Heart right ventricle (tissue), 16 donors: ENCODE data around the gene LTB4R. TPM values are rescaled to one million over a fixed set of nuclear protein-coding genes. Genes with fewer than 3 reads are reported as not detected.

Source experiments
- ATAC-seq, 8 donors: fragments of 200-7000 bp; cut with Tn5 transposase; one replicate each; pipeline ENCODE4 v1.9.1; 2020; ENCODE audit warnings: mild to moderate bottlenecking in 8 of 8, moderate library complexity in 8 of 8, moderate number of reproducible peaks in 1 of 8
- DNase-seq, 2 donors: peaks; one replicate each; pipeline ENCODE4 v3.0.0-alpha.2; 2020
- H3K27ac ChIP-seq, 10 donors: fragments of 200-600 bp; sonication (generic) in 2 of 10; one replicate each; pipeline versions ENCODE4 v1.5.0 to v1.8.0; 2020 to 2022; ENCODE audit warnings: mild to moderate bottlenecking in 3 of 10
- H3K27me3 ChIP-seq, 7 donors: fragments of 200-600 bp; one replicate each; pipeline ENCODE4 v1.8.0; 2021 to 2022; ENCODE audit warnings: mild to moderate bottlenecking in 2 of 7
- H3K36me3 ChIP-seq, 9 donors: fragments of 200-600 bp; sonication (generic) in 1 of 9; one replicate each; pipeline versions ENCODE4 v1.5.0 to v1.8.0; 2020 to 2022; ENCODE audit warnings: mild to moderate bottlenecking in 2 of 9
- H3K4me1 ChIP-seq, 9 donors: fragments of 200-600 bp; sonication (generic) in 1 of 9; one replicate each; pipeline versions ENCODE4 v1.5.0 to v1.8.0; 2020 to 2022; ENCODE audit warnings: mild to moderate bottlenecking in 4 of 9
- H3K4me3 ChIP-seq, 10 donors: fragments of 200-600 bp; sonication (generic) in 2 of 10; one replicate each; pipeline versions ENCODE4 v1.5.0 to v1.8.0; 2020 to 2022; ENCODE audit warnings: mild to moderate bottlenecking in 7 of 10, moderate library complexity in 2 of 10
- H3K9me3 ChIP-seq, 11 donors: fragments of 200-600 bp in 10 of 11; sonication (generic) in 2 of 11; one replicate each; pipeline versions ENCODE4 v1.5.0 to v1.8.0; 2013 to 2022; ENCODE audit warnings: mild to moderate bottlenecking in 2 of 11, control low read depth in 1 of 11, moderate library complexity in 1 of 11
- CTCF ChIP-seq, 9 donors: fragments of 200-600 bp; sonication (generic) in 2 of 9; IDR thresholded peaks; one replicate each; pipeline versions ENCODE4 v1.5.0 to v1.8.0; 2021 to 2022; ENCODE audit warnings: antibody characterized with exemption in 9 of 9, mild to moderate bottlenecking in 5 of 9, moderate library complexity in 1 of 9
- WGBS, 2 donors: extraction: QIAGEN DNeasy Blood & Tissue Kit; methylation state at CpG; one replicate each; pipeline ENCODE4 v1.1.7; 2013; ENCODE audit warnings: inconsistent platforms in 1 of 2; 5-methylcytosine and 5-hydroxymethylcytosine counted together
- intact Hi-C, 10 donors: fragments of 100-400 bp; cut with DNase I; formaldehyde crosslinking; loops; one replicate each; pipeline versions ENCODE4 v1.11.1 to v1.14.2; 2022
- polyA plus RNA-seq, 2 donors: library from polyadenylated mRNA; stranded (reverse); fragments of 200-250 nt; gene quantifications; one replicate each; pipeline ENCODE4 v1.2.3, GENCODE V29; 2013
- total RNA-seq, 10 donors: library from RNA; stranded (reverse); fragmentation: NEBNext Ultra II Directional in 3 of 10; extraction: Animal tissue kit (Norgen Biotek cat#: 25700) in 3 of 10; gene quantifications; one replicate each; pipeline versions ENCODE4 v1.2.1 to v1.2.4, GENCODE V29; 2021 to 2023
- donor health status: Arrhythmogenic right ventricular cardiomyopathy.
- donor health status: ischemic (EF 13 %, LVEDD 7.1; RV severe dilation, severe dysfunction).
- donor health status: healthy with polysubstance abuse.
- donor health status: DM: no; HTN: yes; CAD: no.
- donor health status: DM: no; HTN: no; CAD: no.
- donor health status: ischemic (EF 25% LVEDD 6.9; RV normal size, moderate dysfunction).
- donor health status: ischemic (EF 25% LVEDD 5.7; RV mildly dilated, moderate dysfunction).
- donor health status: healthy.
- donor health status: DM: yes; HTN: yes; CAD: no.
- donor health status: Ischemic cardiomyopathy.
- donor health status: ischemic (EF 35%, LVEDD 5.7; RV mildly dilated, moderate dysfunction).
- donor health status: nonischemic (EF 11% LVEDD 7.7; RV severe dilation, severe dysfunction).
- donor health status: DM: yes; HTN: yes; CAD: no.
- donor health status: PGD.
- donor health status: ischemic (EF 29% LVEDD 5.4; RV normal size, mild dysfunction).
- donor health status: nonischemic (EF 23%, LVEDD 6.1; RV moderate dilation, normal function).

The LTB4R gene
- total and polyA plus RNA-seq, 12 donors, result 0.76 to 3.7 (median 2.0) TPM

- no peak for TF ChIP-seq CTCF (IDR thresholded peaks at IDR 0.05)
- Histone ChIP-seq H3K4me3 (no peak overlapping the region), H3K27ac (no peak overlapping the region), H3K4me1 (peaks cover 0 to 38% (median 22%) of the 10 kb centered on the region in 9 donors), H3K9me3 (no peaks in the 10 kb centered on the region), H3K27me3 (peaks cover 0 to 24% (median 8%) of the 10 kb centered on the region in 7 donors), H3K36me3 (peaks cover 0 to 7% (median 0%) of the 10 kb centered on the region in 9 donors)
- 94 to 99% methylated on average over 4 of the region's 4 CpGs for WGBS, 2 donors
- ATAC-seq (no peak), DNase-seq (no peak)
- intact Hi-C loops, result no loop called here
Observed at GRCh38 chr14:24342889-24343288, 31.6 kb downstream of the LTB4R start.

DNA sequence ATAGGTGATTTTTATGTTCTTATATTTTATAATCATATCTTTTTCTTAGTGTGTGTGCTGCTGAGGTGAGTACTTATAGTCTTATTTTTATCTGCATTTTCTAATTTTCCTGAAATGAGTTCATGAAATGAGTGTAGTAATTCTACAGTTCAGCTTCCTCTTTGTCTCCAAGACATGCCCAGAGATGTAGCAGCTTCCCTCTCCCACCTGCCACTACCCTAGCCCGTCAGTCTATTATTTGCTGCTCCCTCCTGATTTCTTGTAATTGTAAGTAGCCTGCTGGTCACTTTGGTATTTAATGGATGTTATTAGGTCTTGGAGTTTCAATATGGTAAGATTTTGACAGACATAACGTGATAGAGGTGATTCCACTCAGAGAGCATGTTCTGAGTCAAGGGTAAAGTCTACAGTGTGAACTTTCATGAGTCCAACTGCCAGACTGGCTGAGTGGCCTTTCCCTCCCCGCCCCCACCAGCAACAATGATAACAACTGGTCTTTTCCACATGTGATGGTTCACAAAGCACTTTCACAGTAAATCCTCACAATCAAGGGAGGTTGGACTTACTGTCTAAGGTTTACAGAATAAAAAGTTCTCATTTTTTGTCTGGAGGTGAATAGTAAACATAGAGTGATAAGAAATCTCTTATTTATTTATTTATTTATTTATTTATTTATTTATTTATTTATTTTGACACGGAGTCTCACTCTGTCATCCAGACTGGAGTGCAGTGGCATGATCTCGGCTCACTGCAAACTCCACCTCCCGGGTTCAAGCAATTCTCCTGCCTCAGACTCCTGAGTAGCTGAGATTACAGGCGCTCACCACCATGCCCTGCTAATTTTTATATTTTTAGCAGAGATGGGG, 32.7 kb downstream of the LTB4R start:
- Histone ChIP-seq H3K27me3 (peaks cover 0 to 16% (median 4%) of the 10 kb centered on the region in 7 donors), H3K36me3 (no peaks in the 10 kb centered on the region), H3K4me3 (no peak overlapping the region), H3K4me1 (peaks cover 0 to 29% (median 10%) of the 10 kb centered on the region in 9 donors), H3K9me3 (no peaks in the 10 kb centered on the region), H3K27ac (no peak overlapping the region)
- DNase-seq (no peak), ATAC-seq (no peak)
- TF ChIP-seq CTCF (IDR thresholded peaks at IDR 0.05), result no peak
- 78 to 79% methylated on average over 7 of the region's 7 CpGs for WGBS, 2 donors
- intact Hi-C loops, result no loop called here

- Histone ChIP-seq H3K36me3 (no peaks in the 10 kb centered on the region), H3K27ac (peak overlapping the region in 9 of 10 donors; percentile 28 to 74 (median 61)), H3K4me1 (peaks cover 0 to 17% (median 7%) of the 10 kb centered on the region in 9 donors), H3K9me3 (no peaks in the 10 kb centered on the region), H3K4me3 (no peak overlapping the region), H3K27me3 (peaks cover 0 to 13% (median 0%) of the 10 kb centered on the region in 7 donors)
- intact Hi-C loops, result no loop called here
- DNase-seq (no peak), ATAC-seq (peak in 7 of 8 donors; percentile 27 to 80 (median 64))
- 41 to 64% methylated on average over 1 of the region's 1 CpG for WGBS, 2 donors
- TF ChIP-seq CTCF (IDR thresholded peaks at IDR 0.05), result no peak
Observed at GRCh38 chr14:24347134-24347533, 35.8 kb downstream of the LTB4R start.

DNA sequence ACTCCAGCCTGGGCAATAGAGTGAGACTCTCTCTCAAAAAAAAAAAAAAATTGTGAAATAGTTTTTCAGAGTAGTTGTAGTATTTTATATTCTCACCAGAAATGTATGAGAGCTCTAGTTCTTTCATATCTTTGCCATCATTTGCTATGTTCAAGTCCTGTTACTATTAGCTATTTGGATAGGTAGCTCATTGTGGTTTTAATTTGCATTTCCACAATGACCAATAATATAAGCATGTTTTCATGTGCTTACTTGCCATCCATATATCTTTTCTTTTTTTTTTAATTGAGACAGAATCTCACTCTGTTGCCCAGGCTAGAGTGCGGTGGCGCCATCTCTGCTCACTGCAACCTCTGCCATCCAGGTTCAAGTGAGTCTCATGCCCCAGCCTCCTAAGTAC, 36.9 kb downstream of the LTB4R start:
- intact Hi-C loops, result no loop called here
- WGBS, 2 donors, result 95 to 98% methylated on average over 2 of the region's 2 CpGs
- Histone ChIP-seq H3K36me3 (no peaks in the 10 kb centered on the region), H3K27me3 (peaks cover 0 to 20% (median 6%) of the 10 kb centered on the region in 7 donors), H3K4me3 (no peak overlapping the region), H3K27ac (peak overlapping the region in 2 of 10 donors; percentile 70 to 72), H3K4me1 (peaks cover 0 to 17% (median 7%) of the 10 kb centered on the region in 9 donors), H3K9me3 (no peaks in the 10 kb centered on the region)
- TF ChIP-seq CTCF (IDR thresholded peaks at IDR 0.05), result no peak
- ATAC-seq (no peak), DNase-seq (no peak)
